Myometrial cell (primary cell): ENCODE results near the gene CRABP2. TPM values are rescaled to one million over a fixed set of nuclear protein-coding genes. Genes with fewer than 3 reads are reported as not detected.

ENCODE experiments used
- total RNA-seq: library from RNA; depleted of rRNA; stranded (reverse); fragments of >200 nt; gene quantifications from 2 replicates; pipeline ENCODE4 v1.2.3, GENCODE V29; 2015

The CRABP2 gene
- 38.1 and 39.7 TPM in 2 replicates for total RNA-seq

GRCh38 chr1:156705321-156705917 lies at the start of gene CRABP2:
CRABP2 (minus strand) TSS chr1:156705583; CDS start chr1:156705446, 137 bp downstream.

GRCh38 chr1:156751451-156751756 lies 46.0 kb upstream of the CRABP2 start, which contains the start of gene HDGF:
HDGF (minus strand) TSS chr1:156751675; CDS start chr1:156751429, 246 bp downstream.

GRCh38 chr1:156740741-156741480 lies 35.5 kb upstream of the CRABP2 start, which contains the start of gene MRPL24:
MRPL24 (minus strand) TSS chr1:156741088; CDS start chr1:156738704, 2,384 bp downstream.

GRCh38 chr1:156728599-156729462 lies 23.4 kb upstream of the CRABP2 start, which contains the start of gene ISG20L2:
ISG20L2 (minus strand) TSS chr1:156728766; CDS start chr1:156727652, 1,114 bp downstream.

GRCh38 chr1:156727926-156728598 lies 22.7 kb upstream of the CRABP2 start, which contains the start of gene METTL25B:
METTL25B (plus strand) TSS chr1:156728469; CDS start chr1:156729105, 636 bp downstream.

GRCh38 chr1:156676820-156677615 lies 28.4 kb downstream of the CRABP2 start, which contains the start of gene NES:
NES (minus strand) TSS chr1:156677407; CDS start chr1:156677264, 143 bp downstream.

Other genes starting within 250 kb of the CRABP2 start
- gene MEF2D, start 204.8 kb downstream of the CRABP2 start, total RNA-seq: 10.4 and 21.1 TPM in 2 replicates
- 24.8 and 29.4 TPM in 2 replicates for gene IQGAP3, start 133.0 kb downstream of the CRABP2 start, total RNA-seq
- not detected in 2 replicates for gene TTC24, start 125.9 kb downstream of the CRABP2 start, total RNA-seq
- 76.2 and 93.1 TPM in 2 replicates for gene NAXE, start 113.8 kb downstream of the CRABP2 start, total RNA-seq
- 9.8 and 17.9 TPM in 2 replicates for gene GPATCH4, start 104.1 kb downstream of the CRABP2 start, total RNA-seq
- not detected in 2 replicates for gene HAPLN2, start 86.2 kb downstream of the CRABP2 start, total RNA-seq
- gene BCAN, start 63.5 kb downstream of the CRABP2 start, total RNA-seq: not detected in 2 replicates
- gene NES, start 28.2 kb downstream of the CRABP2 start, total RNA-seq: 50.5 and 65.4 TPM in 2 replicates
- gene METTL25B, start 22.9 kb upstream of the CRABP2 start, total RNA-seq: 10.7 and 11.9 TPM in 2 replicates
- gene ISG20L2, start 23.2 kb upstream of the CRABP2 start, total RNA-seq: 8.6 and 16.1 TPM in 2 replicates
- 95.7 and 127 TPM in 2 replicates for gene MRPL24, start 35.5 kb upstream of the CRABP2 start, total RNA-seq
- gene HDGF, start 46.1 kb upstream of the CRABP2 start, total RNA-seq: 222 and 227 TPM in 2 replicates
- 35.3 and 36.3 TPM in 2 replicates for gene PRCC, start 62.0 kb upstream of the CRABP2 start, total RNA-seq
- gene SH2D2A, start 111.3 kb upstream of the CRABP2 start, total RNA-seq: 0.86 TPM in 1 of 2 replicates, not detected in the other
- gene INSRR, start 153.5 kb upstream of the CRABP2 start, total RNA-seq: not detected in 2 replicates
- 1.2 TPM in 1 of 2 replicates, not detected in the other for gene NTRK1, start 155.3 kb upstream of the CRABP2 start, total RNA-seq
- 14.7 and 17.9 TPM in 2 replicates for gene PEAR1, start 188.1 kb upstream of the CRABP2 start, total RNA-seq
- gene LRRC71, start 215.0 kb upstream of the CRABP2 start, total RNA-seq: not detected in 2 replicates